Neural progenitor cell (in vitro differentiated cells): ENCODE data around the gene SPTBN4.

Experiments used
- CTCF ChIP-seq: fragments of 200-600 bp; sonication (generic); IDR thresholded peaks from 2 replicates; pipeline ENCODE4 v1.5.1; 2017; ENCODE audit warnings: antibody characterized with exemption, mild to moderate bottlenecking
- EZH2 ChIP-seq: fragments of 200-600 bp; sonication (generic); IDR thresholded peaks from 2 replicates; pipeline ENCODE4 v1.6.1; 2017; ENCODE audit warnings: antibody characterized with exemption, mild to moderate bottlenecking, moderate library complexity

- TF ChIP-seq EZH2, result no peak
- TF ChIP-seq CTCF, result no peak
These were observed 30.4 kb downstream of the SPTBN4 start for GRCh38 chr19:40497214-40497613.
